H1 (cell line): ENCODE data around the gene MYBPC3. TPM values are rescaled to one million over a fixed set of nuclear protein-coding genes. Genes with fewer than 3 reads are reported as not detected.

ENCODE experiments used
- CTCF ChIA-PET: fragments of 300-600 bp; sonication (Branson Sonifier 250); formaldehyde crosslinking; loops from one replicate; lab custom pipeline; 2021; ENCODE audit not compliant: partially characterized antibody; lab: Charles Lee
- POLR2A ChIA-PET: fragments of 300-600 bp; sonication (Branson Sonifier 250); formaldehyde crosslinking; loops from one replicate; lab custom pipeline; 2021; ENCODE audit warnings: inconsistent platforms; ENCODE audit not compliant: partially characterized antibody; lab: Charles Lee
- DNase-seq, 2 experiments: peaks; one replicate each; pipeline versions ENCODE4 v3.0.0 to v3.0.0-alpha.2; 2010 to 2022; ENCODE audit warnings: low spot score in 2 of 2, low read depth in 1 of 2, mixed read lengths in 1 of 2
- FAIRE-seq: peaks from 2 replicates; lab custom pipeline; 2011; peaks lifted over from hg19 to GRCh38; lab: Jason Lieb, UNC
- H2AFZ ChIP-seq: 2 replicates; pipeline ENCODE4 v1.8.1; 2012; ENCODE audit warnings: low read length, inconsistent platforms
- H2AK5ac ChIP-seq: 2 replicates; pipeline ENCODE4 v1.6.1; 2013; ENCODE audit warnings: low read depth, low read length
- H2BK120ac ChIP-seq: replicated peaks from 2 replicates; pipeline ENCODE3; 2013; ENCODE audit warnings: low read depth, low read length, inconsistent platforms
- H2BK12ac ChIP-seq: 2 replicates; pipeline ENCODE4 v1.6.1; 2013; ENCODE audit warnings: low read depth, low read length
- H2BK15ac ChIP-seq: 2 replicates; pipeline ENCODE4 v1.6.1; 2013; ENCODE audit warnings: low read length
- H2BK20ac ChIP-seq: 2 replicates; pipeline ENCODE4 v1.6.1; 2013; ENCODE audit warnings: low read length
- H2BK5ac ChIP-seq: 2 replicates; pipeline ENCODE4 v1.6.1; 2013; ENCODE audit warnings: low read depth, low read length
- H3K14ac ChIP-seq: 2 replicates; pipeline ENCODE4 v1.6.1; 2013; ENCODE audit warnings: inconsistent platforms; ENCODE audit not compliant: insufficient read length
- H3K18ac ChIP-seq: 2 replicates; pipeline ENCODE4 v1.6.1; 2013; ENCODE audit warnings: low read length; ENCODE audit errors: extremely low read depth
- H3K23ac ChIP-seq: 2 replicates; pipeline ENCODE4 v1.6.1; 2013; ENCODE audit warnings: inconsistent platforms; ENCODE audit not compliant: insufficient read length
- H3K23me2 ChIP-seq: 2 replicates; pipeline ENCODE4 v1.6.1; 2013; ENCODE audit warnings: low read depth, low read length
- H3K27ac ChIP-seq: 2 replicates; pipeline ENCODE4 v1.6.1; 2011; ENCODE audit warnings: low read depth, low read length, inconsistent platforms
- H3K27me3 ChIP-seq, 4 experiments: replicated peaks in 1 of 4; 1 replicate in 1 of 4; 2 replicates in 3 of 4; pipeline versions ENCODE4 v1.6.1 to v1.8.1; 2011 to 2013; ENCODE audit warnings: low read length in 3 of 4, mild to moderate bottlenecking in 3 of 4, inconsistent platforms in 2 of 4, mixed read lengths in 2 of 4, moderate library complexity in 1 of 4; ENCODE audit not compliant: control insufficient read depth in 3 of 4, insufficient read depth in 3 of 4; ENCODE audit errors: extremely low read depth in 1 of 4
- H3K36me3 ChIP-seq, 4 experiments: 2 replicates each; pipeline versions ENCODE4 v1.6.1 to v1.8.1; 2011 to 2013; ENCODE audit warnings: mild to moderate bottlenecking in 4 of 4, low read length in 3 of 4, moderate library complexity in 2 of 4, control low read depth in 1 of 4, inconsistent platforms in 1 of 4; ENCODE audit not compliant: insufficient read depth in 4 of 4, control insufficient read depth in 2 of 4
- H3K4ac ChIP-seq: replicated peaks from 2 replicates; pipeline ENCODE3; 2013; ENCODE audit warnings: low read length, low read depth, mixed read lengths, inconsistent platforms; ENCODE audit not compliant: insufficient read length
- H3K4me1 ChIP-seq, 4 experiments: replicated peaks in 1 of 4; 1 replicate in 1 of 4; 2 replicates in 3 of 4; pipeline versions ENCODE4 v1.6.1 to v1.8.1; 2011 to 2013; ENCODE audit warnings: low read length in 3 of 4, inconsistent platforms in 2 of 4, mixed read lengths in 1 of 4; ENCODE audit not compliant: insufficient read depth in 4 of 4, control insufficient read depth in 3 of 4
- H3K4me2 ChIP-seq, 2 experiments: 2 replicates each; pipeline versions ENCODE4 v1.6.1 to v1.8.1; 2011 to 2013; ENCODE audit warnings: low read depth in 2 of 2, low read length in 2 of 2, control low read depth in 1 of 2, inconsistent platforms in 1 of 2, mild to moderate bottlenecking in 1 of 2; ENCODE audit not compliant: insufficient read depth in 1 of 2
- H3K4me3 ChIP-seq, 4 experiments: fragments of 200-600, 300-600 bp in 1 of 4; sonication (generic), shearing (Covaris generic), sonication (Bioruptor Twin) in 1 of 4; 2 replicates each; pipeline versions ENCODE4 v1.5.1 to v1.8.1; 2011 to 2016; ENCODE audit warnings: low read length in 4 of 4, low read depth in 3 of 4, control low read depth in 2 of 4, inconsistent platforms in 2 of 4, mild to moderate bottlenecking in 2 of 4, mixed read lengths in 1 of 4, moderate library complexity in 1 of 4; ENCODE audit not compliant: insufficient read depth in 2 of 4; ENCODE audit errors: extremely low read depth in 1 of 4
- H3K56ac ChIP-seq: replicated peaks from 2 replicates; pipeline ENCODE3; 2013; ENCODE audit warnings: low read depth, mild to moderate bottlenecking, mixed read lengths, low read length, inconsistent platforms; ENCODE audit not compliant: insufficient read length
- H3K79me1 ChIP-seq: 2 replicates; pipeline ENCODE4 v1.6.1; 2013; ENCODE audit warnings: low read depth, low read length, control low read depth
- H3K79me2 ChIP-seq, 2 experiments: 2 replicates each; pipeline versions ENCODE4 v1.6.1 to v1.8.1; 2012 to 2013; ENCODE audit warnings: low read length in 2 of 2, mild to moderate bottlenecking in 2 of 2, inconsistent platforms in 1 of 2; ENCODE audit not compliant: insufficient read depth in 2 of 2, control insufficient read depth in 1 of 2
- H3K9ac ChIP-seq, 4 experiments: replicated peaks in 1 of 4; 1 replicate in 1 of 4; 2 replicates in 3 of 4; pipeline versions ENCODE4 v1.6.1 to v1.8.1; 2011 to 2013; ENCODE audit warnings: low read depth in 3 of 4, low read length in 3 of 4, control low read depth in 2 of 4, mild to moderate bottlenecking in 2 of 4, moderate library complexity in 2 of 4, inconsistent platforms in 1 of 4; ENCODE audit errors: extremely low read depth in 1 of 4
- H3K9me3 ChIP-seq, 2 experiments: 2 replicates each; pipeline versions ENCODE4 v1.6.1 to v1.8.1; 2012 to 2013; ENCODE audit warnings: mild to moderate bottlenecking in 2 of 2, moderate library complexity in 2 of 2, control low read depth in 1 of 2, inconsistent platforms in 1 of 2, low read depth in 1 of 2, low read length in 1 of 2, mixed read lengths in 1 of 2; ENCODE audit not compliant: insufficient read depth in 2 of 2
- H4K20me1 ChIP-seq, 2 experiments: replicated peaks in 1 of 2; 2 replicates each; pipeline versions ENCODE3 to v1.8.1; 2011 to 2013; ENCODE audit warnings: inconsistent platforms in 2 of 2, low read length in 2 of 2, mild to moderate bottlenecking in 1 of 2; ENCODE audit not compliant: insufficient read depth in 2 of 2, control insufficient read depth in 1 of 2
- H4K5ac ChIP-seq: 2 replicates; pipeline ENCODE4 v1.6.1; 2013; ENCODE audit warnings: low read length, low read depth, mixed read lengths, inconsistent platforms; ENCODE audit not compliant: insufficient read length
- H4K8ac ChIP-seq: 2 replicates; pipeline ENCODE4 v1.8.0; 2013; ENCODE audit warnings: mild to moderate bottlenecking, moderate library complexity, low read length, inconsistent platforms; ENCODE audit not compliant: insufficient read depth; ENCODE audit errors: extremely low read depth
- H4K91ac ChIP-seq: replicated peaks from 2 replicates; pipeline ENCODE3; 2013; ENCODE audit warnings: low read length, mixed read lengths, inconsistent platforms; ENCODE audit not compliant: insufficient read length
- CBX8 ChIP-seq: fragments of 300-800, 300-1000 bp; sonication (generic); IDR thresholded peaks from 2 replicates; pipeline ENCODE4 v1.7.1; 2016; ENCODE audit warnings: low read depth, low read length, borderline replicate concordance
- CHD1 ChIP-seq: IDR thresholded peaks from 2 replicates; pipeline ENCODE4 v1.6.1; 2012; ENCODE audit warnings: low read depth, low read length, improper control_type of control experiment
- CREB1 ChIP-seq: IDR thresholded peaks from 2 replicates; pipeline ENCODE4 v1.6.1; 2012; ENCODE audit warnings: inconsistent platforms
- CTBP2 ChIP-seq: IDR thresholded peaks from 2 replicates; pipeline ENCODE4 v1.7.0; 2011; ENCODE audit warnings: borderline replicate concordance, mild to moderate bottlenecking, moderate library complexity, mixed read lengths, low read length; ENCODE audit not compliant: insufficient read depth, insufficient read length
- POLR2AphosphoS5 ChIP-seq: IDR thresholded peaks from 2 replicates; pipeline ENCODE4 v1.6.1; 2011; ENCODE audit warnings: low read depth, low read length
- RAD21 ChIP-seq, 2 experiments: IDR thresholded peaks in 1 of 2; conservative IDR thresholded peaks in 1 of 2; 2 replicates each; pipeline ENCODE4 v1.6.1; 2011; ENCODE audit warnings: low read depth in 2 of 2, low read length in 2 of 2, improper control_type of control experiment in 1 of 2, inconsistent platforms in 1 of 2, mild to moderate bottlenecking in 1 of 2, moderate library complexity in 1 of 2
- RNF2 ChIP-seq: fragments of 200-900, 300-1000 bp; sonication (generic); IDR thresholded peaks from 2 replicates; pipeline ENCODE4 v1.7.1; 2016; ENCODE audit warnings: borderline replicate concordance, low read depth, mild to moderate bottlenecking, antibody characterized with exemption, low read length; ENCODE audit not compliant: poor library complexity, severe bottlenecking; ENCODE audit errors: missing control alignments
- SIRT6 ChIP-seq: IDR thresholded peaks from one replicate; pipeline ENCODE4 v1.7.1; 2012; ENCODE audit warnings: low read length, inconsistent platforms
- SRF ChIP-seq: IDR thresholded peaks from 2 replicates; pipeline ENCODE4 v1.6.1; 2011; ENCODE audit warnings: mild to moderate bottlenecking, low read depth, low read length, moderate library complexity
- WGBS, 2 experiments: shearing (Covaris generic) in 1 of 2; methylation state at CpG; one replicate each; pipeline versions ENCODE4 v1.1.6 to v1.1.7; 2013 to 2015; ENCODE audit warnings: low lambda C conversion rate in 2 of 2, mixed read lengths in 2 of 2, inconsistent platforms in 1 of 2, low coverage in 1 of 2, missing lambda C conversion rate in 1 of 2; ENCODE audit not compliant: insufficient replicate concordance in 2 of 2, insufficient coverage in 1 of 2, insufficient read length in 1 of 2; ENCODE audit errors: extremely low coverage in 1 of 2, missing lambda C conversion rate in 1 of 2; 5-methylcytosine and 5-hydroxymethylcytosine counted together
- polyA plus RNA-seq, 7 experiments: library from polyadenylated mRNA; depleted of rRNA in 3 of 7; stranded (reverse) in 5 of 7; unstranded in 2 of 7; fragments of >200 nt in 5 of 7; fragments of 200-250 nt in 2 of 7; gene quantifications; 1 replicate in 5 of 7; 2 replicates in 1 of 7; 4 replicates in 1 of 7; pipeline versions ENCODE4 v1.2.1 to v1.2.3, GENCODE V29; 2011 to 2013; ENCODE audit warnings: missing spikeins in 2 of 7, mixed read lengths in 2 of 7
- total RNA-seq: library from RNA; stranded (reverse); fragmentation: NEBNext Ultra II Directional; extraction: Animal tissue kit (Norgen Biotek cat#: 25700); gene quantifications from 2 replicates; pipeline ENCODE4 v1.2.1, GENCODE V29; 2021

Gene MYBPC3
- total and polyA plus RNA-seq, 2 of the 8 experiments (the other 6 are each of a cell fraction or from before 2014, with no cell fraction given): 0.05 TPM; not detected in 1

DNA sequence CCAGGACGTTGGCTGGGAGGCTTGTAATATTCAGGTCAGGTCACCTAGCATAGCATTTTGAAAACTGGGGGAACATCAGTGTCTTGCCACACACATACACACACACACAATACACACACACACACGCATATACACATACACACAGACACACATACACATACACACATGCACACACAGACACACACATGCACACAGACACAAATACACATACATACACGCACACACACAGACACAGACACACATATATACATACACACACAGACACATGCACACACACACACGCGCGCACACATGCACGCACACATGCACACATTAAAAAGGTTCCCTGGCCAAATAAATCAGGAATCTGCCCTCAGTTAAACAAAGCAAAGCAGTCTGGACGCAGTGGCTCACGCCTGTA is 12.5 kb downstream of the MYBPC3 start:
- ChIA-PET POLR2A (no interaction called here), CTCF (interaction anchor here (1.4 to 1.9 kb wide), 3 partner anchors 10 to 71 kb away, joined by 3 to 7 read pairs (median 6); no protein-coding TSS in a partner anchor)
- Histone ChIP-seq H2BK5ac (no peak overlapping the region), H4K8ac (no peak overlapping the region), H3K27ac (no peak overlapping the region), H3K18ac (no peak overlapping the region), H4K20me1 (peaks cover 0 to 3% of the 10 kb centered on the region in 2 experiments), H4K91ac (no peak overlapping the region), H3K56ac (peak overlapping the region; percentile 46), H3K9me3 (no peaks in the 10 kb centered on the region), H3K27me3 (no peaks in the 10 kb centered on the region), H3K4me1 (no peaks in the 10 kb centered on the region), H3K79me2 (no peaks in the 10 kb centered on the region), H3K23ac (no peak overlapping the region), H3K14ac (no peak overlapping the region), H3K9ac (no peak overlapping the region), H3K4me2 (no peak overlapping the region), H2AK5ac (peak overlapping the region; percentile 97; the same call in 1 of the 2 replicates), H2AFZ (no peak overlapping the region), H4K5ac (no peak overlapping the region), H3K4me3 (no peak overlapping the region), H2BK120ac (no peak overlapping the region), H3K79me1 (no peaks in the 10 kb centered on the region; the same call in 1 of the 2 replicates), H2BK20ac (no peak overlapping the region), H2BK15ac (no peak overlapping the region), H3K36me3 (no peaks in the 10 kb centered on the region), H2BK12ac (no peak overlapping the region), H3K4ac (no peak overlapping the region), H3K23me2 (peaks cover 2% of the 10 kb centered on the region; the same call in 1 of the 2 replicates)
- TF ChIP-seq SIRT6: no peak
- TF ChIP-seq CHD1: no peak
- TF ChIP-seq CREB1: no peak
- no peak for TF ChIP-seq RAD21 (IDR thresholded peaks at IDR 0.05 in 1 of 2, conservative IDR thresholded peaks at IDR 0.05 in 1 of 2; ENCODE audit: low read depth in 2 of 2, low read length in 2 of 2)
- no peak for TF ChIP-seq CTBP2
- no peak for TF ChIP-seq SRF
- no peak for TF ChIP-seq RNF2
- TF ChIP-seq POLR2AphosphoS5: no peak
- no peak for TF ChIP-seq CBX8
- DNase-seq (no peak), FAIRE-seq (no peak)
- WGBS, 2 experiments: 91% methylated on average over 9 of the region's 9 CpGs; no CpG with 5 or more reads in 1 of the 2 experiments
